ENCODE data around the gene VWF.

The VWF gene

GRCh38 chr12:6047249-6048237 lies 76.9 kb downstream of the VWF start:
- TF ChIP-seq CTCF (IDR thresholded peaks at IDR 0.05; ENCODE audit: low read depth, low read length): no peak
- H3K4me3 ChIP-seq (replicated peaks in 1 of 2; ENCODE audit: low read depth in 2 of 2, low read length in 2 of 2): no peak overlapping the region
- peak; percentile 55 to 76 for DNase-seq (ENCODE audit: low read depth in 2 of 2)

- TF ChIP-seq CTCF (IDR thresholded peaks at IDR 0.05; ENCODE audit: low read depth, low read length): no peak
- H3K4me3 ChIP-seq (replicated peaks in 1 of 2; ENCODE audit: low read depth in 2 of 2, low read length in 2 of 2): no peak overlapping the region
Observed at GRCh38 chr12:6046511-6047180, 77.8 kb downstream of the VWF start.

GRCh38 chr12:6045438-6045837 lies 79.0 kb downstream of the VWF start:
- H3K4me3 ChIP-seq (replicated peaks in 1 of 2; ENCODE audit: low read depth in 2 of 2, low read length in 2 of 2): no peak overlapping the region
- no peak for TF ChIP-seq CTCF (IDR thresholded peaks at IDR 0.05; ENCODE audit: low read depth, low read length)

More at GRCh38 chr12:6046511-6047180, 77.8 kb downstream of the VWF start:
- DNase-seq (ENCODE audit: low read depth in 2 of 2): no peak

GRCh38 chr12:6044082-6044481 lies 80.4 kb downstream of the VWF start:
- no peak for TF ChIP-seq CTCF (IDR thresholded peaks at IDR 0.05; ENCODE audit: low read depth, low read length)
- DNase-seq (ENCODE audit: low read depth in 2 of 2): no peak
- H3K4me3 ChIP-seq (replicated peaks in 1 of 2; ENCODE audit: low read depth in 2 of 2, low read length in 2 of 2): no peak overlapping the region

More at GRCh38 chr12:6045438-6045837, 79.0 kb downstream of the VWF start:
- DNase-seq (ENCODE audit: low read depth in 2 of 2): no peak

- H3K4me3 ChIP-seq (replicated peaks in 1 of 2; ENCODE audit: low read depth in 2 of 2, low read length in 2 of 2): no peak overlapping the region
- TF ChIP-seq CTCF (IDR thresholded peaks at IDR 0.05; ENCODE audit: low read depth, low read length): no peak
- DNase-seq (ENCODE audit: low read depth in 2 of 2): no peak
Observed at GRCh38 chr12:6042446-6042845, 82.0 kb downstream of the VWF start.

GRCh38 chr12:6041891-6042290 lies 82.6 kb downstream of the VWF start:
- no peak overlapping the region for H3K4me3 ChIP-seq (replicated peaks in 1 of 2; ENCODE audit: low read depth in 2 of 2, low read length in 2 of 2)
- peak; percentile 50 to 52 for DNase-seq (ENCODE audit: low read depth in 2 of 2)
- TF ChIP-seq CTCF (IDR thresholded peaks at IDR 0.05; ENCODE audit: low read depth, low read length): no peak
